HL-60 (cell line): Measurements from ENCODE around the gene CCDC106.

ENCODE experiments used
- GABPA ChIP-seq: IDR thresholded peaks from 2 replicates; pipeline ENCODE4 v1.6.1; 2012; ENCODE audit warnings: low read depth
- POLR2AphosphoS5 ChIP-seq: IDR thresholded peaks from 2 replicates; pipeline ENCODE4 v1.6.1; 2012; ENCODE audit warnings: low read depth
- SPI1 ChIP-seq: IDR thresholded peaks from 2 replicates; pipeline ENCODE4 v1.6.1; 2012; ENCODE audit warnings: low read depth, mild to moderate bottlenecking, borderline replicate concordance
- TF ChIP-seq, protein P1 (sequence below): IDR thresholded peaks from one replicate; pipeline ENCODE4 v1.5.1; 2011; ENCODE audit warnings: low read length, control low read depth, inconsistent platforms; ENCODE audit not compliant: insufficient read depth
- TF ChIP-seq, protein P2 (sequence below): IDR thresholded peaks from 2 replicates; pipeline ENCODE4 v1.6.1; 2012; ENCODE audit warnings: low read depth; ENCODE audit not compliant: insufficient replicate concordance

- TF ChIP-seq, protein P1, sequence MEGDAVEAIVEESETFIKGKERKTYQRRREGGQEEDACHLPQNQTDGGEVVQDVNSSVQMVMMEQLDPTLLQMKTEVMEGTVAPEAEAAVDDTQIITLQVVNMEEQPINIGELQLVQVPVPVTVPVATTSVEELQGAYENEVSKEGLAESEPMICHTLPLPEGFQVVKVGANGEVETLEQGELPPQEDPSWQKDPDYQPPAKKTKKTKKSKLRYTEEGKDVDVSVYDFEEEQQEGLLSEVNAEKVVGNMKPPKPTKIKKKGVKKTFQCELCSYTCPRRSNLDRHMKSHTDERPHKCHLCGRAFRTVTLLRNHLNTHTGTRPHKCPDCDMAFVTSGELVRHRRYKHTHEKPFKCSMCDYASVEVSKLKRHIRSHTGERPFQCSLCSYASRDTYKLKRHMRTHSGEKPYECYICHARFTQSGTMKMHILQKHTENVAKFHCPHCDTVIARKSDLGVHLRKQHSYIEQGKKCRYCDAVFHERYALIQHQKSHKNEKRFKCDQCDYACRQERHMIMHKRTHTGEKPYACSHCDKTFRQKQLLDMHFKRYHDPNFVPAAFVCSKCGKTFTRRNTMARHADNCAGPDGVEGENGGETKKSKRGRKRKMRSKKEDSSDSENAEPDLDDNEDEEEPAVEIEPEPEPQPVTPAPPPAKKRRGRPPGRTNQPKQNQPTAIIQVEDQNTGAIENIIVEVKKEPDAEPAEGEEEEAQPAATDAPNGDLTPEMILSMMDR: no peak
- TF ChIP-seq POLR2AphosphoS5: no peak
- no peak for TF ChIP-seq SPI1
- TF ChIP-seq, protein P2, sequence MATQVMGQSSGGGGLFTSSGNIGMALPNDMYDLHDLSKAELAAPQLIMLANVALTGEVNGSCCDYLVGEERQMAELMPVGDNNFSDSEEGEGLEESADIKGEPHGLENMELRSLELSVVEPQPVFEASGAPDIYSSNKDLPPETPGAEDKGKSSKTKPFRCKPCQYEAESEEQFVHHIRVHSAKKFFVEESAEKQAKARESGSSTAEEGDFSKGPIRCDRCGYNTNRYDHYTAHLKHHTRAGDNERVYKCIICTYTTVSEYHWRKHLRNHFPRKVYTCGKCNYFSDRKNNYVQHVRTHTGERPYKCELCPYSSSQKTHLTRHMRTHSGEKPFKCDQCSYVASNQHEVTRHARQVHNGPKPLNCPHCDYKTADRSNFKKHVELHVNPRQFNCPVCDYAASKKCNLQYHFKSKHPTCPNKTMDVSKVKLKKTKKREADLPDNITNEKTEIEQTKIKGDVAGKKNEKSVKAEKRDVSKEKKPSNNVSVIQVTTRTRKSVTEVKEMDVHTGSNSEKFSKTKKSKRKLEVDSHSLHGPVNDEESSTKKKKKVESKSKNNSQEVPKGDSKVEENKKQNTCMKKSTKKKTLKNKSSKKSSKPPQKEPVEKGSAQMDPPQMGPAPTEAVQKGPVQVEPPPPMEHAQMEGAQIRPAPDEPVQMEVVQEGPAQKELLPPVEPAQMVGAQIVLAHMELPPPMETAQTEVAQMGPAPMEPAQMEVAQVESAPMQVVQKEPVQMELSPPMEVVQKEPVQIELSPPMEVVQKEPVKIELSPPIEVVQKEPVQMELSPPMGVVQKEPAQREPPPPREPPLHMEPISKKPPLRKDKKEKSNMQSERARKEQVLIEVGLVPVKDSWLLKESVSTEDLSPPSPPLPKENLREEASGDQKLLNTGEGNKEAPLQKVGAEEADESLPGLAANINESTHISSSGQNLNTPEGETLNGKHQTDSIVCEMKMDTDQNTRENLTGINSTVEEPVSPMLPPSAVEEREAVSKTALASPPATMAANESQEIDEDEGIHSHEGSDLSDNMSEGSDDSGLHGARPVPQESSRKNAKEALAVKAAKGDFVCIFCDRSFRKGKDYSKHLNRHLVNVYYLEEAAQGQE: no peak
- no peak for TF ChIP-seq GABPA
Observed at GRCh38 chr19:55669418-55670279, 21.6 kb downstream of the CCDC106 start.
